Erythroblast (primary cell): ENCODE measurements around the gene ACAA1.
A peak's percentile ranks its signal among the peaks of the same experiment; 100 is the strongest.
"Not testable (repeated sequence)": the region's sequence is repeated elsewhere in the genome, so short reads cannot be mapped to it uniquely, and the experiment has no call there.

Experiments used
- DNase-seq, 2 experiments: peaks; one replicate each; lab custom pipeline; 2025; lab: John Stamatoyannopoulos, UW
- GATA1 ChIP-seq: IDR thresholded peaks from 2 replicates; pipeline ENCODE4 v1.6.1; 2011; ENCODE audit warnings: low read depth, mild to moderate bottlenecking, control low read depth, low read length, moderate library complexity
- POLR2A ChIP-seq: IDR thresholded peaks from 2 replicates; pipeline ENCODE4 v1.6.1; 2011; ENCODE audit warnings: mild to moderate bottlenecking, low read length

The ACAA1 gene

GRCh38 chr3:38085311-38085942 is 51.5 kb downstream of the ACAA1 start:
- TF ChIP-seq GATA1 (no peak), POLR2A (no peak)
- peak in 1 of 2 experiments; percentile 20 for DNase-seq

- DNase-seq = no peak
- TF ChIP-seq GATA1 = no peak
- no peak for TF ChIP-seq POLR2A
Observed at GRCh38 chr3:38084334-38085310, 52.3 kb downstream of the ACAA1 start.

GRCh38 chr3:38083871-38084333 is 53.0 kb downstream of the ACAA1 start:
- no peak for DNase-seq
- TF ChIP-seq GATA1 (no peak), POLR2A (no peak)

- DNase-seq = not testable (repeated sequence)
Observed at GRCh38 chr3:38083254-38083653, 53.7 kb downstream of the ACAA1 start.

GRCh38 chr3:38082296-38082695 is 54.6 kb downstream of the ACAA1 start:
- not testable (repeated sequence) for DNase-seq

- not testable (repeated sequence) for DNase-seq
Observed at GRCh38 chr3:38077073-38077472, 59.9 kb downstream of the ACAA1 start.
